NCI-H1048 (cell line): Measurements from ENCODE around the gene CXorf38.
A peak's percentile ranks its signal among the peaks of the same experiment; 100 is the strongest.

Source experiments
- DNase-seq: peaks from one replicate; lab custom pipeline; 2025; lab: John Stamatoyannopoulos, UW

Gene CXorf38, protein sequence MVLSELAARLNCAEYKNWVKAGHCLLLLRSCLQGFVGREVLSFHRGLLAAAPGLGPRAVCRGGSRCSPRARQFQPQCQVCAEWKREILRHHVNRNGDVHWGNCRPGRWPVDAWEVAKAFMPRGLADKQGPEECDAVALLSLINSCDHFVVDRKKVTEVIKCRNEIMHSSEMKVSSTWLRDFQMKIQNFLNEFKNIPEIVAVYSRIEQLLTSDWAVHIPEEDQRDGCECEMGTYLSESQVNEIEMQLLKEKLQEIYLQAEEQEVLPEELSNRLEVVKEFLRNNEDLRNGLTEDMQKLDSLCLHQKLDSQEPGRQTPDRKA

DNA sequence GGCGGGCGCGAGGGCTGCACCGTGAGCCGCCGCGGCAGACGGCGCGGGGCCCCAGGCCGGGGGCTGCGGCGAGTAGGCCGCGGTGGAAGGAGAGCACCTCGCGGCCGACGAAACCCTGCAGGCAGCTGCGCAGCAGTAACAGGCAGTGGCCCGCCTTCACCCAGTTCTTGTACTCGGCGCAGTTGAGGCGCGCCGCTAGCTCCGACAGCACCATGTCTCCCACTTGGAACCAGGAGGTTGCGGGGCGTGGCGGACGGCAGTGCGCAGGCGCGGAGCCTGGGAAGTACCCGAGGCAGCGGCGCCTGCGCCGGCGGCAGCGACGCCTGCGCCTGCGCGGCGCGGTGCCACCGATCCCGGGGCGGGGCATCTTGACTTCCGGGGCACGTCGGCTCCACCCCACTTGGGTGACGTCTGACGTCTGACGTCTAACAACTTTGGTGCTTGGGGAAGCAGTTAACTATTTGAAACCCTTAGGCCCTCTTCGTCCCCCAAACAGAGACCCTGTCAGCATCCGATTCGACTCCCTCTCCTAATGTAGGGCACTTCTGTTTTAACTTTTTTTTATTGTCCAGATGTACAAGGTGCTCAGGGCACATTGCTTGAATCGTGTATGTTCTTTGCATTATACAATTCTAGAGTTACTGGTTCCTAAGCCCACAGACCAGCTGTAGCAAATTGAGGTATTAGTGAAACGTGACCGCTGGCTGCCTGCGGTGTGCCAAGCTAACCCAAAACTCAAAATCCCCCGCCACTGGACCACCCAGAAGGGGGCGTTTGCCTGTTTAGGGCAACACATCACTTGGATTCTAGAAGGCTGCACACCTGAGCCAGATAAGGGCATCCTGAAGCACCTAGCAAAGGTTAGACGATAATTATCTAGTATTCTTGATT, at the start of gene CXorf38:
Gene CXorf38 (minus strand): TSS at position 255 of the 891 bp plus-strand sequence. CDS start 41 bp downstream, at position 214.
- DNase-seq: peak; percentile 64

DNA sequence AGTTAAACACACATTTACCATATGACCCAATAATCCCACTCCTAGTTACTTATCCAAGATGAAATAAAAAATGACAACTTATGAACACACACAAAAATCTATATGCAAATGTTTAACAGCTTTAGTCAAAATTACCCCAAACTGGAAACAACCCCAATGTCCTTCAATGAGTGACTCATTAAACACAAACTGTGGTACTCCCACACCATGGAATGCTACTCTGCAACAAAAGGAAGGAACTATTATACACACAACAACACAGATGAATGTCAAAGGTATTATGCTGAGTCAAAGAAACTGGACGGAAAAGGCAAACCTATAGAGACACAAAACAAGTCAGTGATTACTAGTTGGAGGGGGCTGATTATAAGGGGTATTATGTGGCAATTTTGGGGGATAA, 47.4 kb upstream of the CXorf38 start:
- no peak for DNase-seq

DNA sequence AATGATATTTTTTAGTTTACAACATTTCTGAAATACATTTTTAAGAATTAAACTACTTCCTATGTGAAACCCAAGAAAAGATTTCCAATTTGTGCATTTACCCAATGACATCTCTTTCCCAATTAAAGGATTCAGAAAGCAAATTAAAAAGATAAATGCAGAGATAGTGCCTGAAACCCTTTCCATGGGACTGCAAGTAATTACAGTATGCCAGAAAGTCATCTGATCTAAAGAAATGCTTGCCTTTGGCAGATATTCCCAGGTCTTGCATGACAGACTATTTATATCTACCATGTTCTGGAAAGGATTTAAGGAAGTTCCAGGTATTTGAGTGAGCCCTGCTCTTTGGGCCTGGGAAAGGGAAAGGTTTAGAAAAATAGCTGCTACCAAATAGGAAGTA, 41.6 kb upstream of the CXorf38 start:
- DNase-seq: no peak

DNA sequence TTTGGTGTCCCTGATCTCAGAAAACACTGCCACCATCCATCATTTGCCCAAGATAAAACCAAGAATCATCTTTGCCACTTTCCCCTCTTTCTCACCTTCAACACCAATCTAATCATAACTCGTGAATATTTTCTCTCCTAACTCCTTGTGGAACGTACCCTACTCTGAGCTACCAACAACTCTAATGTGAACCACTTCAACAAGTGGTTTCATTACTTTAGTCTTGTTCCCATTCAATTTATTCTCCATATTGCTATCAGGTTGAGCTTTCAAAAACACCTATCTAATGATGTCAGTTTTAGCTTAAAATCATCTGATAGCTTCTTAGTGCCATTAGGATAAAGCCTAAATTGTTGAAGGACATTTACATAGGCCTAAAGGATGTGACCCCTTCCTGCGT, 39.8 kb upstream of the CXorf38 start:
- no peak for DNase-seq

DNA sequence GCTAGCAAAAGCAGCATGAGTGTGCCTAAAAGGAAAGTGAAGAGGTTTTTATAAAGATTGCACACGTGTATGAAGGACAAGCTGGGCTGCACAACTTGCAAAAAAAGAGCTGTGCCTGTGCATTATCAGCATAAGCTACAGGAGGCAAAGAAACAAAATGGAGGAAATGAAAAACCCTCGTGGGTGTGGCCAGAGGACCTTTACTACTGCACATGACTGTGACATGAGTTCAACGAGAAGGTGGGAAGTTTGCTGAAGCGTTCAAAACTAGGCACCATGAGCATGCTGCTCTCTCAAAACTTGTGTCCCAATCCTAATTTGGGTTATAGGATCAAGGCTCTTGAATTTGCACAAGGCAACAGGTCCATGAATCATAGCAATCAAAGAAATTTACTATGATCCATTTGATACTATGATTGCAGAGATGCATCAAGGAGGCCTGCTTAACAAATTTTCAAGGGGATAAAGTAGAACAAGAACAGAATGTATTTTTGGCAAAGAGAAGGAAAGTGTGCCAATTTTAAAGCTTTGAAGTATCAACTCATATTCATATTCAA, 38.1 kb upstream of the CXorf38 start:
- no peak for DNase-seq

DNA sequence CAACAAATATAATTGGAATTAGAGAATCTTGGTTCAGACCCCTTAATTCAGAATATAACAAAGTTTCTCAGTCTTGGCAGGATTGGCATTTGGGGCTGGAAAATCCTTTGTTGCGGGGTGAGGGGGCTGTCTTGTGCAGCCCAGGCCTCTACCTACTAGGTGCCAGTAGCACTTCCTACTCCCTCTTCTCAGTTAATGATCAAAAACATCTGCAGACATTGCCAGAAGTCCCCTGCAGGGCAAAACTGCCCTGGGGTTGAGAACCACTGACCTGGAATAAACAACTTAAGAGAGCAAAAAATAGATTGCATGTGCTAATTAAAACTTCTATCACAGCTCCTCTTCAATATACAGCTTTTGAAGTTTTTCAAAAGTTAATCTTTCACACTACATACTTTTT, 36.7 kb upstream of the CXorf38 start:
- no peak for DNase-seq

DNA sequence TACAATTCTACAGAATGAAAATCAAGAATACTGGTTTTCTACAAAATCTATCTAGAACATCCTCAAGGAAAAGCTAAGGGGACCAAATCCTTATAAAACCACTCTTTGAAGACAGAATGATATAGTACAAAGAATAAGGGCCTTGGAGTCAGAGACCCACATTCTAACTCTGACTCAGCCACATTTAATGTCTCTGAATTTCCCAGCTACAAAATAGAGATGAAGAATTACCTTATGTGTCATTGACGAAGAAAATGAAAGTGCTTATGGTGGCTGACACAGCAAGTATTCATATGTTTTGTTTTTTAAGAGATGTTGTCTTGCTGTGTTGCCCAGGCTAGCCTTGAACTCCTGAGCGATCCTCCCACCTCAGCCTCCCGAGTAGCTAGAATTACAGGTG, 35.9 kb upstream of the CXorf38 start:
- no peak for DNase-seq

DNA sequence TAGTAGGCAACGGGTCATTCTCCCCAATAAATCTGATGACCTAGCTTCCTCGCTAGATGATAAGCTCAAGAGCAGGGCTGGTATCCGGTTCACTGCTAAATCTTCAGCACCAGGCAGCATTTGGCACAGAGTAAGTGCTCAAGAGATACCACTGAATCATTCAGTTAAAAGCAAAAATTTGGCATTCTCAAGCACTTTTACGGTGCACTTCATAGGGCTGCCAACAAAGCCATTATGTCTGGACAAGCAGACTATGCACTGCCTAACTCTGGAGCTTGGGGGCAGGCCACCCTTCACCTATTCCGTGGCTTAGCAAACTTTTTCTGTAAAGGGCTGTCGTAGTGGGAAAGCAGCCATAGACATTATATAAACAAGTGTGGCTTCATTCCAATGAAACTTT, 23.8 kb upstream of the CXorf38 start:
- DNase-seq: no peak

DNA sequence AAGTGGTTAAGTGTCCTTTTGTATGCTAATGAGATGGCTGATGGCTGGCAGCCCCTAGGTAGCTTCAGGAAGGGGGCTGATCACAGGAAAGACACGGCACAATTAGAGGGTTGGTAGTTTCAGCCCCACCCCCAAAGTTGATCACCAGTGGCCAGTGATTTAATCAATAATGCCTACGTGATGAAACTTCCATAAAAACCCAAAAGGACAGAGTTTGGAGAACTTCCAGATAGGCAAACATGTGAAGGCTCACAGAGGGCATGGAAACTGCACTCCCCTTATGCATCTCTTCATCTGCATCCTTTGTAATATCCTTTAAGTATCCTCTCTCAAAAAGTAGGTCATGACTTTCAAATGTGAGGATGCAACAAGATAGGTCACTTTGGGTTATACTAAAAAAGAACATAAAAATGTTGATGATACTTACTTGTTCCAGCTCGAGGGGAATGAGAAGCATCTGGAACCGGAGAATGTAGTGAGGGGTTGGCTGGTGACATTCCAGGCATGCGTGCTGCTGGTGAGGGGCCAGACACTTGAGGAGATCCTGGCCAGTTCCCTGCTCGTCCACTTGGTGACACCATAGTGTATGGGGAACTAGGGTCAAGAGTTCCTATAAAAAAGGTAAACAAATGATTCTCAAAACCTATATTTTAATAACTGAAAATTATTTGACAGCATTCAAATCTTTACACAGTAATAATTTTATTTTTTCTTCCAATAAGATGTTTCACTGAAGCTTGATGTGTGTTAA, 16.7 kb upstream of the CXorf38 start:
- no peak for DNase-seq

DNA sequence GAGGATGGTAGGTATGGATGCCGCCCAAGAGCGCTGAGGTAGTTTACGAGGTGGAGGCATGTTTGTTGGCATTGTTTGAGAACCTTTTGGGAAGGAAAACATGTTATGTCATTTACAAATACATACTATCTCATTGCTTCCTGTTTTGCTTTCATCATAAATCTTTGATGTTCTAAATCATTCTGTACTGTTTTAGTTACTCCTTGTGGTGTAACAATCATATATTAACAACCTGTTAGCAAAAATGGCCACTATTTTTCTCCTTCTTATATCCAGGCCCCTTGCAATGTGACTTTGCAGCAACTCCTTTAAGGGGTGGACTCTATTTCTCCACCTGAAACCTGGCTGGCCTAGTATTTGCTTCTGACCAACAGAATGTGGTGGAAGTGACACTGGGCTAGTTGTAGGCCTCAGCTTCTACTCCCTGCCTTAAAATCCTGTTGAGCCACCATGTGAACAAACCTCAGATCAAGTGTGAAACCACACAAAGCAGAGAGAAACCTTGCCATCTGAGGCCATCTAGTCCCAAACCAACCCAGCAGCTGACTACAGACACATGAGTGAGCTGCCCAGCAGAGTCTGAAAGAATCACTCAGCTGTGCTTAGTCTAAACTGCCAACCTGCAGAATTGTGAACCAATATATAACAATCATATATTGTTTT, 15.8 kb upstream of the CXorf38 start:
- no peak for DNase-seq

DNA sequence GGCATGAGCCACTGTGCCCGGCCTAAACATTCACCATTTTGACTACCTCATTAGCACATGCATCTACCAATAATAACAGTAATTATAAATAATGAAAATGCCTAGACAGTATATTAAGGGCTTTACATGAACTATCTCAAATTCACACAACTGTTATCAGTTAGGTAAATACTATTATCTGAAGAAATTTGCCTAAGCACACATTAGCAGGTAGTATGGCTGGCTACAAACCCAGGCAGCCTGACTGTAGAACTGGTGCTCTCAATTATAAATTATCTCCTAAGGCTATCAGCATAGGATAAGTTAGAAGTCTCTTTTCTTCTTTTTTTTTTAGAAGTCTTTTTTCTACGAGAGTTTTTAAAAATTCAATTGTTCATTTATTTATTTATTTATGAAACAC, 14.1 kb upstream of the CXorf38 start:
- no peak for DNase-seq

DNA sequence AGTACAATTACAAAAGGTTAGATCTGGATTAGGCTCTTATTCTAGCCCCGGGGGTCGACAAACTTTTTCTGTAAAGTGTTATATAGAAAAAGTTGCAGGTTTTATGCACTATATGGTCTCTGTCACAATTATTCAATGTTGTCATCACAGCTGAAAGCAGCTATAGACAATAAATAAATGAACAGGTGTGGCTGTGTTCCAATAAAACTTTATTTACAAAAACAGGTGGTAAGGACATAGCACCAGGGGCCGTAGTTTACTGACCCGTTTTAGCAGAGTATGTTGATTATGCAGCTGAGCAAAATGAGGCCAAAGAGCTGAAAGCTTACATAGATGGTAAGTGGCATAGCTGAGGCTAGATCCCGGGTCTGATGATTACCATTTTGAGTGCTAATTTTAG, 13.0 kb upstream of the CXorf38 start:
- no peak for DNase-seq

DNA sequence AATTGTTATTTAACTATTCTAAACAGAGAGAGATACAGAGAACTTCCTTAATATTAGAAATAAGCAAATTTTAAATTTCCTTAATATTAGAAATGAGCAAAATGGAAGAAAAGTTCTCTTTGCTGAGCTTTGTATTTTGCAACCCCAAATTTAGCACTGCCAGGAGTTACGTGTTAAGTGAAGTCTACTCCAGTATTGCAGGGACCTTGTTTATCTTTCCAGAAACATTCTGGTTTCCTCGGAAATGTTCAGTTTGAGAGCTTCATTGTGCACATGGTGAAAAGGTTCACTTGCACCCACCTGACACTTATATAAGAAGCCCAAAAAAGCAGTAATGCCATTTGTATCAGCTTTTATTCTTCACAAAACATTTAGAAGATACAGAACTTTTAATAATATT, 6.2 kb upstream of the CXorf38 start:
- DNase-seq: no peak

DNA sequence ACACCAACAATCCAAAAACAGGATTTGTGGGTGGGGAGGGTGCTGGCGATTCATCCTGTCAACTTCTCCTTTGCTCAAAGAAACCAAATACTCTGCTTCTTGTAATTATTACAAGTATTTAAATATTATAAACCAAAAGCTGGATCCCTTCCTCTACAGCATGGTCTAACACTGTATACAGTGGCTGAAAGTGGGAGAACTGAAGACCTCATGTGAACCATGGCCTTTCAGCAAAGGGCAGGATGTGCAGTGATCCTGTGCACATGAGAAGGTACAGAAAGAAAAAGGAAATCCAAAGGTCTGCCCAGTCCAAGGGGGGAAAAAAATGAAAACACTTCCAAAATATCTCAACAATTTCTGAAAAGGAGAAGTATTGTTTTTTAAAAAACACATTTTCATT, 5.3 kb upstream of the CXorf38 start:
- no peak for DNase-seq

DNA sequence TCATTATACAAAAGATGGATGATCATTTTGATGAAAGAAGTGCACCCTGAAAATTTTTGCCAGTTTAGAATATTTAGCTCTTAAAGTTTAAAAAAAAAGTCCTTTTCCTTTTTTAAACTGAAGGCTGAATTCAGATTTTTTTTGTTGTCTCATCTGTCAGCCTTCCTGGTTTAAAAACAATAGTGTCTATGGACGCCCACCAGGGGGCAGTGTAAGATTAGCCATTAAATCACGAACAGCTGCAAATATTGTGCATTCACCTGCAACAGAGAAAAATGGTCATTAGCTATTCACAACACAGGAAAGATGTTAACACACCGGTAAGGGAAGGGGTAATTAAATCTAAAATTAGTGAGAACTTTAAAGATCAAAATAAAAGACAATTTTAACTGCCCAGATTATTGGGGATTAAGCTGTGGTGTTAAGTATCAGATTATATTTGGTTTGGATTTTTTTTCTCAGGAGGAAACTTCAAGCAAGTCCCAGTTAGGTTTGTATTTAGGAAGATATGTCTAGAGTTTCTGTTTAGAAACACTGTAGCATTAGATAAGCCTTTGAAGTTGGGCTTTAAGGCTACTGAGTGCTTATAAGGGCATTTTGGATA, 4.4 kb upstream of the CXorf38 start:
- DNase-seq: peak; percentile 1

DNA sequence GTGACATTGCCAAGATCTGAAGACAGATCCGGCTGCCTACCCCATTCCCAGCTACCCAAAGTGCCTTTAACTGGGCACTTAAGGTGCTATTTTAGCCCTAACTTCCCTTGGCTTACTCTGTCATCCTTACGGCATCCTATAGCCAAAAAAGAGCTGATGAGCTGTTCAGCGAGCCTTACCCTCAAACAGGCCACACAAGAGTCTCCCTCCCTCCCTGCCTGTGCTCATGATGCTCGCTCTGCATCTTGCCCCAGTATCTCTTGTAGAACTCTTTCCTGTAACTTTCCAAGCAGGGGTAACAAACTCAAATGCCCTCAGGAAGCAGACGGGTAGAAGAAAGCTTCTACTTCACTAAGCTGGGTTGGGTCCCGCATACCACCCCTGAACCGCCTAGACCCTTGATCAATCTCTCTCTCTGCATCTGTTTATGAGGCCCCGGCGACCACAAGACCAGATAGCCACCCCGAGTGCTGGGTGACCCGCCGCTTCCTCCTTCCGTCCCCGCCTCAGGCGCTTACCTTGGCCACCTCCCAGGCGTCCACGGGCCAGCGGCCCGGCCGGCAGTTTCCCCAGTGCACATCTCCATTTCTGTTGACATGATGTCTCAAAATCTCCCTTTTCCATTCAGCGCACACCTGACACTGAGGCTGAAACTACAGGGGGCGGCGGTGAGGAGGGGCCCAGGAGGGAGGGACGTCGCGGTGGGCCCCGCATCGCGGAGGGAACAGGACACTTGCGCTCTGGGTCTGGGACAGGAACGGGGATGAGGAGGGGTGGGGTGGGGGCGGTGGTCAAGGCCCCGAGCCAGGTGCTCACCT, 663 bp downstream of the CXorf38 start:
- DNase-seq: no peak

DNA sequence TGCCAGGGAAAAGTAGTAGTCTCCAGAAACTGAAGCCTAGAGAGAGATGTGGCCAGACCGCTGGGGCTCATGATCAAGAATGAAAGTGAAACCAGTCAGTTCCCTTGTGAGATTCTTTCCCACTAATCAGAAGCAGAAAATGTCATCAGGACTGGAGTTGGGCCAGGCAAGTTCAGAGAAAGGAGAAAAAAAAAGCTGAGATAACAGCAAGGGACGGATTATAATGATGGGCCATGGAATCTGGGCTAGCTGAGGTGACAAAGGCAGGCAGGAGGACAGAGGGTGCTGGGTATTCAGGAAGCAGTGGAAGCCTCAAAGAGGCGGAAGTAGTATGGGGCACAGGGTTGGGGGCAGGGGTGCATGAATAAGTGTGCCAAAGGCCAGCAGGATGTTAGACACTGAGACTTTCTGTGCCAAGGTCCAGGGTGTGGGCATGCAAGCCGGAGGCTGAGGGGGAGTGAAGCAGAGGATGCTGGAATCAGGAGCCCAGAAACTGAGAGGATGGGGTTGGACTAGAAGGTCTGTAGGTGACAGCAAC, 2.5 kb downstream of the CXorf38 start:
- no peak for DNase-seq

DNA sequence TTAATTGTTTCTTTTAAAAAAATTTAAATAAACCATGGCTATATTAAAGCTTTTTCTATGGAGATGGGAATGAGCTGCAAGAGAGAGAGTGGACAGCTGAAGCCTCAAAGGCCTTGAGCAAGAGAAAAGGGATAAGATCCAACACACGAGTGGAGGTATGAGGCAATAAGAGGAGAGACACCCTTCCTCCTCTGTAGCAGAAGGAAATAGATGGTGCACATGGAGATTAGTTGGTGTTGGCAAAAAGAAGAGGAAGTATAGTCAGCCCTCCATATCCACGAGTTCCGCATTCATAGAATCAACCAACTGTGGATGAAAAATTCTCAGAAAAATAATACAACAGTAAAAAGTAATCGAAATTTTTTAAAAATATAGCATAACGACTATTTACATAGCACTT, 3.2 kb downstream of the CXorf38 start:
- DNase-seq: no peak

DNA sequence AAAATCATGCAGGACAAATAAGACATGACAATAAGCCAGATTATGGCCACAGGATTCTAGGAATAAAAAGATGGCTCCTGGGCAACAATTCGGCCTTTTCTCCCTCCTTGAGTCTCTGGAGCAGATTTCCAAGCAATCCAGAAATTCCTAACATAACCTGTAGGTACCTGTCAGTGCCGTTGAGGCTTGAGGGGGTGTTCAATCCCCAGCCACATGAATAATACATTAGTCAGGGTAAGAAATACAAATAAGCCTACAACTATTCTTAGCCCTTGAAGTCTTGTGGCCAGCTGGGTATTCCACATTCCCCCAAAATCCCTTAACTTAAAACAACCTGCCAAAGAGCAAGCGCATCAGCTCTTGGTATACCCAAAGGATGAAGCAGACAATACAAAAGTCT, 9.7 kb downstream of the CXorf38 start:
- DNase-seq: no peak

DNA sequence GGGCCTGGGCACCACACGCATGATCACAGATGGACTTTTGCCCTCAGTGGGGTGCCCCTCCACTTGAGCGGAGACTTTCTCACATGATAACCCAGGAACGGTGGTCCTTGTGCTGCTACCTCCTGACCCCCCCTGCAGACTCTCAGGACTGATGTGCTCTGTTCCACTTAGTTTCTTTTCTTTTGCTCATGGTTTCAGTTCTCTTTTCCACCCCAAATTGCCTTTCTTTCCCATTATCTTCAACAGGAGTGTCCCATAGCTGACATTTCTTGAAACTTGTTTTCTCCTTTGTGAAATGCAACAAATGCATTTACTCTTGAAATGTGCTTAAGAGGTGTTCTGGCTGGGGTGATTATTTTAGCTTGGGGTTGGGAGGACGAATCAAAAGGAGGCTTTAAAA, 15.2 kb downstream of the CXorf38 start:
- DNase-seq: no peak
